Activated CD4-positive, CD25-positive, alpha-beta regulatory T cell (primary cell): ENCODE measurements around the gene LMNTD2.
A peak's percentile ranks its signal among the peaks of the same experiment; 100 is the strongest.

ENCODE experiments used
- DNase-seq, 4 experiments: peaks; one replicate each; lab custom pipeline; 2025; lab: John Stamatoyannopoulos, UW

LMNTD2 gene

DNA sequence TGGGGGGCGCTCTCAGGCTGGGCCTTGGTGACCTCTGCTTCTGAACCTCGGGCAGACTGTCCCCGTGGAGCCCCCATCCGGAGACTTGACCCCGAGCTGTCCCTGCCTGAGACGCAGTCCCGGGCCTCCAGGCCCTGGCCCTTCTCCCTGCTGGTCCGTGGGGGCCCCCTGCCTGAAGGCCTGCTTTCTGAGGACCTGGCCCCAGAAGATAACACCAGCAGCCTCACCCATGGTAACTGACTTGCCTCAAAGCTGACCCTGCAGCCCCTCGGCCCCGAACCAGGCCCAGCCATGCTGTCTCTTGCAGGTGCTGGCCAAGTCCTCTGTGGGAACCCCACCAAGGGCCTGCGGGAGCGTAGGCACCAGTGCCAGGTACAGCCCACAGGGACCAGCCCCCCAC is 8.9 kb downstream of the LMNTD2 start:
- no peak for DNase-seq

- no peak for DNase-seq
Observed at GRCh38 chr11:551131-551530, 9.4 kb downstream of the LMNTD2 start.

DNA sequence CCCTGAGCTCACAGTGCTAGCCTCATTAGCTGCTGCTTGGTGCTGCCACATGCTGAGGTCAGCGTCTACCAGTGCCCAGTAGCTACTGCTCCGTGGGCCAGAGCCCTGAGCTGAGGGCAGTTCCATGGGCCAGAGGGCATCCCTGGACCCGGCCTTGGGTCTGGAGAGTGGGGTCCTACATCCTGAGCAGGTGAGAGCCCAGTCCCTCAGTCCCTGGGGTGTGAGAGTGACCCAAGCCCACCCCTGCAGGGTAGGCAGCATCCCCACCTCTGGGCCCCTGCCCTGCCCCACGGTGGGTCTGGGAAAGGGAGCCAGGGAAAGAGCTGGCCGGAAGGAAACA is 9.8 kb downstream of the LMNTD2 start:
- DNase-seq, result no peak

DNA sequence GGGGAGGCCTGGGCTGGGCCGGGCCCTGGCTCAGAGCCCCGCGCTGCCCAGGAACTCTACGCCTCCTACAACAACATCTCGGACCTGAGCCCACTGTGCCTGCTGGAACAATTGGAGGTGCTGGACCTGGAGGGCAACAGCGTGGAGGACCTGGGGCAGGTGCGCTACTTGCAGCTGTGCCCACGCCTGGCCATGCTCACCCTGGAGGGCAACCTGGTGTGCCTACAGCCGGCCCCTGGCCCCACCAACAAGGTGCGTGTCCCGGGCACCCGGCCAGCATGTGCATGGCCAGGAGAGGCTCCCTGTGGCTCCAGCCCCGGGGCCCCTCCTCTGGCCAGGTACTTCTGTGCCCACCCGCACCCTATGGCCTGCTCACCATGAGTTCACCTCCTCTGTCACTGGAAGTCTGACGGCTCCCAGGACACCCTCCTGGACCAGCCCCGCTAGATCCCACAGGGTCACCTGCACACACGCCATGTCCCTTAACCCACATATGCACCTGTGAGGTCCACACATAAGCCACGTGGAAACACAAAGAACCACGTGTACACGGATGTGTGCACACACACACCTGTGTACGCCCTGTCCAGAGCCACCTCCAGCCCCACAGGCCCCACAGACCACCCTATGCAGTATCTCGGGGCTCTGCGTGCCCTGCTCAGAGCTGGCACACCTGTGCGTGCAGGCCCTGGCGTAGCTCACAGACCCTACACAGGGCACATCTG is 10.4 kb downstream of the LMNTD2 start:
- no peak for DNase-seq

DNA sequence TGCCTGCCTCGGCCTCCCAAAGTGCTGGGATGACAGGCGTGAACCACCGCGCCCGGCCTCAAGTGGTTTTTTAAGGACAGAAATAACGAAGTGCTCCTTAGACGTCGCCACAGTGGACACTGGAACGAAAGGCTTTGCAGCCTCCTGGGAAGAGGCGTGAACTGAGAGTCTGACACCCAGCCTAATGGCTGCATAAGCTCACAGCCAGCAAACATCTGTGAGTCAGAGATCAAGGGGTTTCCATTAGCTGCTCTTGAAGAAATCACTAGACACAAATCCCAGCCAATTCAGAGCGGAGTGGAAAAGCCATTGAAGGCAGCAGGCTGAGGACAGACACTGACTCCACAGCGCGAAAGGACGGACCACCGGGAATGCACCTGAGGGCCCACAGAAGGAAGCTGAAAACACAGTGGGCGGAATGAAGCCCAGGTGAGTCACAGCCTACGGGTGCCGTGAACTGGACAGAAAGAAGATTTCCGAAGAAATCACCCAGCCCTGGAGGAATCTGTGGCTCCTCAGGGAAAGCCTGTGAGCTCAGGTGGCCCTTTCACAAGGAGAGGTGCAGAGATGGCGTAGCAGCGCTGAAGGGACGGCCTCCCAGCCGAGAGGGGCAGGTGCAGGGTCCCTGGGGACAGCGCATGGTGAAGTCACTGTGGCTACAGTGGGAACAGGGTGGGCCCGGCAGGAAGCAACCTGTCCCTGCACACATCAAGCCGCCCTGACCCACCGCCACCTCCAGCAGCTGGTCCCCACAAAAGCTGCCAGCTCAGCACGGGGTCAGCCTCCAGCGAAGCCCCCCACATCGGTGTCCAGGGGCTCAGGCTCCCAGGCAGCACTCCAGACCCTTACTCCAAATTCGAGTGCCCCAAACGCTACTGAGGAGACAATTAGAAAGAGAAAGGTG is 11.6 kb downstream of the LMNTD2 start:
- DNase-seq, result no peak

- DNase-seq, result no peak
Observed at GRCh38 chr11:545171-545570, 15.4 kb downstream of the LMNTD2 start.

DNA sequence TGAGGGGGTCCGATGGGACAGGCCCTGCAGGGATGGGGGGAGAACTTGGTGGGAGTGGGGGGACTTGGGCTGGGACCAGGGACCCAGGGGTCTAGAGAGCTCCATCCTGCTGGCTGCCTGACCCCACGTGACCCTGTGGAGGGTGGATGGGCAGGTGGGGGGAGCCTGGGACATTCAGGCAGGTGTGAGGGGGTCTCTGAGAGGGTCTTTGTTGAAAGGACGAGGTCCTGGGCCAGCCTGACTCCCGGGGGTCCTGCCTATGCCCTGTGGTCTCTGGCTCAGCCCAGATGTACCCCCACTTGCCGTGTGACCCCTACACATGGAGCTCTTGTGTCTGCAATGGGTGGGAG is 15.7 kb downstream of the LMNTD2 start:
- DNase-seq, result no peak

GRCh38 chr11:541433-541885 is 19.1 kb downstream of the LMNTD2 start:
- DNase-seq, result no peak

DNA sequence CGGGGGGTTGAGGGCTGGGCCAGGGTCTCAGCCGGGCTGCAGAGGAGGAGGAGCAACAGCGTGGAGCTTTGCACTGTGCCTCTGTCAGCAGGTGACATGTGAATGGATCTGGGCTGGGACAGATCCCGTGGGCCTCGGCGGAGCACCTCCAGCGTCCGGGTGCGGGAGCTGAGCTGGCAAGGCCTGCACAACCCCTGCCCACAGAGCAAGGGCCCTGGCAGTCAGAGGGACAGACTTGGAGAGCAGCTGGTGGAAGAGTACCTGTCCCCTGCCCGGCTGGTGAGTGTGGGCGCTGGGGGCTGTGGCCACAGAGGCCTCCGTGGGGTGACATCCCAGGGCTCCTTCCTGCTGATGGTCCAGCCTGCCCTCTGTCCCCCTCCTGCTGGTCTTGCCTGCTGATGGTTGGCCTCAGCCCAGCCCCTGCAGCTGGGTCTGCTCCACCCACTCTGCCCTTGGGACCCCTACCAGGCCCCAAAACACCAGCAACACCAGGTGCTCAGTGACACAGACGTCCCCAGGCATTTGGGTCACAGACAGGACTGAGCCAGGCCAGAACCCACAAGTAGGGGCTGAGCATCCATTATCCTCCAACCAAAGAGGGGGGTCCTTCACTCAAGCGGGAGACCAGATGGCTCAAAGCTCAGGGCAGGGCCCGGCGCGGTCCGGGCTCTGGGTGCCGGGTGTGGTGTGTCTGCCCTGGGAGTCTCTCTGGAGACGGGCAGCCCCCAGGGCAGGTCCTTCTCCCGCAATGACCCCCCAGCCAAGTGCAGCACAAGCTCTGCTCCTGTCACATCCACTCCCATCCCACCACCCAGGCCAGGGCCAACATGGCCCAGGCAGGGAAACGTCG is 19.7 kb downstream of the LMNTD2 start:
- no peak for DNase-seq

GRCh38 chr11:539971-540481 is 20.5 kb downstream of the LMNTD2 start:
- no peak for DNase-seq

GRCh38 chr11:538431-539051 is 22.0 kb downstream of the LMNTD2 start:
- no peak for DNase-seq

DNA sequence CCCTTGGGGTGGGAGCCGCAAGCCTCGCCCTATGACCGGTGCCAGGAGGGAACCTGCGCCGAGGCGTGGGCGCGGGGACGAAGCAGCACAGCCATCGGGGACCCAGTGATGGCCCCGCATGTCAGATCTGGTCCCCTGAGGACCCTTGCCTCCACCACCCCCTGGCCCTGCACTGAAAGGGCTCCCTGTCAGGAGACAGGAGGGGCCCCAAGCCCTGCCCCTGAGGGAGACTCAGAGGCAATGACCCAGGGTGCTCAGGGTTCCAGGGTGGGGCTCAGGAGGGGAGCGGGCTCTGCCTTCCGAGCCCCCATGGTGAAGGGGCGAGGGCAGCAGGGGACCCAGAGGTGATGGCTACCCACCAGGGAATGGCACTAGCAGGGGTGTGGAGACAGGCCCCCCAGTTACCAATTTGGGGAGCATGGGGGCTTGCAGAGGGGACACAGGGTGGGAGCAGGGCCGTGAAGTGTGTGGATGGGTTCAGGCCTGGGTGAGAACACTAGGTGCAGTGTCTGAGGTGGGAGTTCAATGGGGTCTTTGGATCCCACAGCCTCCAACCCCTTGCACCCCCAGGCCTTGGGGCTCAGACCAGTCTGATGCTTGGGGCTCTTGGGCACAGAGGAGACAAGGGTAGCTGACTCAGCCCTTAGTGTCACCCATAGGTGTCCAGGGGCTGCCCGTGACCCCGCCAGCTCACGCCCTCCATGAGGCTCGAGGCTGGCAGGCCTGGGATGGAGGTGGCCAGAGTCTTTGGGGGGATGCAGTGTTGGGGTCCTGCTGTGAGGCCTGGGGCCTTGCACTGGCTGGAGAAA is 22.7 kb downstream of the LMNTD2 start:
- no peak for DNase-seq

DNA sequence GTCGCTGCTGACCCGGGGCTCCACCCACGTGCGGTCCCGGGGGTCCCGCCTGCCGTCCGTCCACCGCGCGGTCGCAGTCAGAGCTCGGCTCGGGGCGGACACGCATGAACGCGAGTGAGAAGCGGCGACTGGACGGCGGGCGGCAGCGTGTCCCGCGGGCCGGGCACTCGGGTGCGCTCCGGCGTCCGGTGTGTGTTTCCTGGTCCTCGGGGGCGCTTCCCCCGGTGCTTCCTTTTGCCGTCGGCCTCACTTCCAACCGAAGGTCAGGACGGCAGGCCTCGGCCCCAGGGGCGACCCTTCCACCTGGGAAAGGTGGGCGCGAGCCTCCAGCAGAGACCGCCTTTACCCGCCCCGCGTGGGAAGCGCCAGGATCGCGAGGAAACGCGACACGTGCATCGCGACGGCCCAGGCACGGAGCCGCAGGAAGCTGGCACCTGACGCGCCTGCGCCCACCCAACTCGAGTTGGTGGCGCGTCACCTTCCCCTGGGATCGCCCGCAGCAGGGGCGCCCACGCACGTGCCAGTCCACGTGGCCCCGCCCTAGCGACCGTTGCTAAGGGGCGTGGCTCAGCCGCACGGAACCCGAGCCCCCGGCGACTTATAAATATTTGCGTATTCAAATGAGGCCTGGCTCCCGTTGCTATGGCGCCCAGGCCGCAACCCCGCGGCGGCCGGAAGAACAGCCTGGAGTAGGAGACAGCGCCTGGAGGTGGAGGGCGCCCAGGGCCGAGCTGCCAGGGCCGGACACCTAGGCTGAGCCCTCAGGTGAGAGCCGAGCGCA is 23.5 kb downstream of the LMNTD2 start, which contains the start of gene LRRC56:
Gene LRRC56 (plus strand): TSS at position 687 of the 781 bp plus-strand sequence. CDS start 3,158 bp downstream, outside the sequence.
- DNase-seq, result peak; percentile 79 to 87 (median 82)

GRCh38 chr11:535519-536454 is 24.8 kb downstream of the LMNTD2 start, which contains the start of gene HRAS:
Gene HRAS (minus strand): TSS chr11:535576.
- peak; percentile 87 to 96 (median 94) for DNase-seq

DNA sequence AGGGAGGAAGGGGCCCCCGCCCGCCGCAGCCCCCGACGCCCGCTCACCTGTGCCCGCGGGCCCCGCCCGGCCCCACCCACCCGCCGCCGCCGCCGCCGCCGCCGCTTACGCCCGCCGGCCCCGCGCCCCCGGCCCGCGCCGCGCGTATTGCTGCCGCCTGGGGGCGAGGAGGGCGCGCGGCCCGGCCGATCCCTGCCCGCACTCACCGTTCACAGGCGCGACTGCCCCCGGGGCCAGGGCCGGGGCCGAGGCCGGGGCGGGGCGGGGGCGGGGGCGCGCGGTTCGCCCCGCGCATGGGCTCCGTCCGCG is 25.4 kb downstream of the LMNTD2 start:
- no peak for DNase-seq

DNA sequence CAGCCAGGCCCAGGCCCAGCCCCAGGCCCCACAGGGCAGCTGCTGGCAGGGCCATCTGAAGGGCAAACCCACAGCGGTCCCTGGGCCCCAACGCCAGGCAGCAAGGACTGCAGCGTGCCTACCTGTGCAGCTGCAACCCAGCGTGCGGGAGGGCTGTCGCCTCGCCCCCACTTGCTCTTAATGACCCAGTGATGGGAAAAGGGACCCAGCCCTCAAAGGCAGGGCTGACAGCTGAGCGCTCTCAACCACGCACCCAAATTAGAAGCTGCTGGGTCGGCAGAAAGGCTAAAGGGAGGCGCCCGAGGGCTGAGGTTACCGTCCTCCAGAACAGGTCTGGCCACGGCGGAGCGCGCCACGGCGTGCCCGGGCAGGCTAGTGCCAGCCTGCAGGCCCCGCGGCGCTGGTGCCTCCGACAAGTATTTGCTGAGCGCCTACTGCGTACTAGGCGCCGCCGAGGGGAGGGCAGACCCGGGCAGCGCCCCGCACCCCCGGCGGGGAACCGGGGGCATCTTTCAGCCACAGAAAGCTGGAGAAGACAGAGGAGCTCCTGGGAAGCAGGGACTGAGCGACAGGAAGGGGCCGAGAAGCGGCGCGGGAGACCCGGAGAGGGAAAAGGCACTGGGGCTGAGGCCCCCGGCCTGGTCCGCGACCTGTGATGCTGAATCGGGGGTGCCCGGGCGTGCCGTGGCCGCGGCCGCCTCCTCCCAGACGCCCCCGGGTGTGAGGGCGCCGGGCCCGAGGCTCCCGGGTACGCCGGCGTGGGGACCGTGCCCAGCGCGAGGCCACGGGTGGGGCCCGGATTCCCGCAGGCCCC is 25.9 kb downstream of the LMNTD2 start:
- DNase-seq, result no peak

DNA sequence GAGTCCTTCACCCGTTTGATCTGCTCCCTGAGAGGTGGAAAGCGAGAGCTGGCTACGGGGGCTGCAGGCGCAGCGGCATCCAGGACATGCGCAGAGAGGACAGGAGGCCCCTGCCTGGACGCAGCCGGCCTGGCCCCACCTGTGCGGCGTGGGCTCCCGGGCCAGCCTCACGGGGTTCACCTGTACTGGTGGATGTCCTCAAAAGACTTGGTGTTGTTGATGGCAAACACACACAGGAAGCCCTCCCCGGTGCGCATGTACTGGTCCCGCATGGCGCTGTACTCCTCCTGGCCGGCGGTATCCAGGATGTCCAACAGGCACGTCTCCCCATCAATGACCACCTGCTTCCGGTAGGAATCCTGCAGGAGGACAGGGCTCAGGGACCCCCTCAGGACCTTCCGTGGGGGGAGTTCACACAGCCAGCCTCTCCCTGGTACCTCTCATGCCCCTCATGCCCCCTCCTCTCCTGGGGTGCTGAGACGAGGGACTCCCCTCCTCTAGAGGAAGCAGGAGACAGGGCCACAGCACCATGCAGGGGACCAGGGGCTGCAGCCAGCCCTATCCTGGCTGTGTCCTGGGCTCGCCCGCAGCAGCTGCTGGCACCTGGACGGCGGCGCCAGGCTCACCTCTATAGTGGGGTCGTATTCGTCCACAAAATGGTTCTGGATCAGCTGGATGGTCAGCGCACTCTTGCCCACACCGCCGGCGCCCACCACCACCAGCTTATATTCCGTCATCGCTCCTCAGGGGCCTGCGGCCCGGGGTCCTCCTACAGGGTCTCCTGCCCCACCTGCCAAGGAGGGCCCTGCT is 26.7 kb downstream of the LMNTD2 start:
- DNase-seq, result no peak
